Measurements from ENCODE around the gene STRA6.

STRA6 gene

GRCh38 chr15:74208496-74208895 is 5.9 kb upstream of the STRA6 start:
- no peak for DNase-seq (ENCODE audit: low read depth in 3 of 3, low spot score in 1 of 3)

DNA sequence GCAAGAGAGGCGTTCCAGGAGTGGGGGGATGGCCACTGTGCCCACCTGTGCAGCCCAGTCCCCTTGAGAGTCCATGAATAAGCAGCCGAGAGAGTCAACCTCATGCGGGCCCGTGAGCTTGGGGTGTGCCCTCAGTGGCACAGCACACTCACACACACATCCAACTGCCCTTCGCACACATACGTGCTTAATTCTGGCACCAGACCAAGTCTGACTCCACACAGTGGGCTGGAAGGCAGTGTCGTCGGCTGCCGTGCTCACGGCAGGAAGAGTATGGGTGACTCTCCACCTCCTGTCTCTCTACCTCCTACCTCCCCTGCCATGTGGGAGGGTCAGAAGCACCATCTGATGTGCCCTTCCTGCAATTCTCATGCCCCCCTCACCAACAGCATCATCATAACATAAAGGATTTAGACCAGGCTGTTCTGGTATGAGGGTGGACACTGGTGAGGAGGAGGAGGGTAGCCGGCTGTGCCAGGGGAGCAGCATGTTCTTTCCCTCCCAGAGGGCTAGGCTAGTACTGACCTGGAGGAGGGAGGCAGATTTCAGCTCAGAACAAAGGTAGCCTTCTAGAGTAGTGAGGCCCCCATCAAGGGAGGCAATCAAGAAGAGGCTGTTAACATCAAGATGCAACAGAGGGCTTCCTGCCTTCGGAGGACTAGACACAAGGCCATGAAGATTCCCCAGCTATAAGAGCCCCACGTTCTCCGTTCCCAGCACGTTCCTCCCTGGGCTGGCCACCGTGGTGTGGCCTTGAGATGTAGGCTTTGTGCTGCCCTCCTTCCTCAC is 5.3 kb upstream of the STRA6 start:
- no peak for DNase-seq (ENCODE audit: low read depth in 3 of 3, low spot score in 1 of 3)

DNA sequence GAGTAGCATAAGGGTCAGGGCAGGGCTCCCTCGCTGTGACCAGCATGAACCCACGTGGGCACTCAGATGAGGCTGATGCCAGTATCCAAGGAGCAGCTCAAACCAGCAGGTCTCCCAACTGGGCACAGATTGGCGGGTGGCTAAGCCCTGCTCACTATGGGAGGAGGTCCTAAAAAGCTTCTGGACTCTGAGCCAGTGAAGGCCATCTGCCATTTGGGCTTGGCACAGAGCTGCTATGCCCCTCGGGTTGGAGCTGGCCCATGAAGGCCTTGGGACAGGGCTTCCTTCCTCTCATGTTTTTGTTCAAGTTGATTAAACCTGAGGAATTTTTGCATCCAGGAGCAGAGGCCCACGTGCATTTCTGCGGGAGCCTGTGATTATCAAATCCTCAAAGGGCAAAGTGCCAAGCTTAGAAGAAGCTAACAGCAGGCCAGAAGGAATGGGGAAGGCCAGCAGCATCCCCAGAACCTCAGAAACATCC is 4.3 kb upstream of the STRA6 start:
- no peak for DNase-seq (ENCODE audit: low read depth in 3 of 3, low spot score in 1 of 3)

- no peak for DNase-seq (ENCODE audit: low read depth in 3 of 3, low spot score in 1 of 3)
These were observed 3.0 kb upstream of the STRA6 start for GRCh38 chr15:74205582-74205947.

- no peak for DNase-seq (ENCODE audit: low read depth in 3 of 3, low spot score in 1 of 3)
These were observed 1.4 kb upstream of the STRA6 start for GRCh38 chr15:74203914-74204431.

- DNase-seq (ENCODE audit: low read depth in 3 of 3, low spot score in 1 of 3): no peak
These were observed 722 bp downstream of the STRA6 start for GRCh38 chr15:74201710-74202420.

GRCh38 chr15:74200871-74201419 is 1.6 kb downstream of the STRA6 start:
- DNase-seq (ENCODE audit: low read depth in 3 of 3, low spot score in 1 of 3): no peak

DNA sequence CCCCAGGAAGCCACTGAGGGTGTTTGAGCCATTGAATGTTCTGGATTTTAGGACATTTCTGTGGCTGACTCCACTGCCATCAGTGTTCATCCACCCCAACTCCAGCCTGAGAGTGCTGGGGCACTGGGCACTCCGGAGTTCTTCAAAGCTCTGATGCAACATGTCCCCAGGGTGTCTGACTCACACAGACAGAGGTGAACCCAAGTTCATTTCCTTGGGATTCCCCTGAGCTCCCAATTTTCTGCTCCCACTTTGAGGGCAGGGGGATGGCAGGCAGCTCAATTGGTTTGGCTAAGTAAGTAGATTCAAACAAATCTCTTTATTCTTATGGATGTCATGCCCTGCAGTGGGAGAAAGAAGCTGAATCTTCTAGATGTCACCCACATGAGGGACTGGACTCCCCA is 2.2 kb downstream of the STRA6 start:
- no peak for DNase-seq (ENCODE audit: low read depth in 3 of 3, low spot score in 1 of 3)

GRCh38 chr15:74199297-74199652 is 3.3 kb downstream of the STRA6 start:
- DNase-seq (ENCODE audit: low read depth in 3 of 3, low spot score in 1 of 3): no peak

DNA sequence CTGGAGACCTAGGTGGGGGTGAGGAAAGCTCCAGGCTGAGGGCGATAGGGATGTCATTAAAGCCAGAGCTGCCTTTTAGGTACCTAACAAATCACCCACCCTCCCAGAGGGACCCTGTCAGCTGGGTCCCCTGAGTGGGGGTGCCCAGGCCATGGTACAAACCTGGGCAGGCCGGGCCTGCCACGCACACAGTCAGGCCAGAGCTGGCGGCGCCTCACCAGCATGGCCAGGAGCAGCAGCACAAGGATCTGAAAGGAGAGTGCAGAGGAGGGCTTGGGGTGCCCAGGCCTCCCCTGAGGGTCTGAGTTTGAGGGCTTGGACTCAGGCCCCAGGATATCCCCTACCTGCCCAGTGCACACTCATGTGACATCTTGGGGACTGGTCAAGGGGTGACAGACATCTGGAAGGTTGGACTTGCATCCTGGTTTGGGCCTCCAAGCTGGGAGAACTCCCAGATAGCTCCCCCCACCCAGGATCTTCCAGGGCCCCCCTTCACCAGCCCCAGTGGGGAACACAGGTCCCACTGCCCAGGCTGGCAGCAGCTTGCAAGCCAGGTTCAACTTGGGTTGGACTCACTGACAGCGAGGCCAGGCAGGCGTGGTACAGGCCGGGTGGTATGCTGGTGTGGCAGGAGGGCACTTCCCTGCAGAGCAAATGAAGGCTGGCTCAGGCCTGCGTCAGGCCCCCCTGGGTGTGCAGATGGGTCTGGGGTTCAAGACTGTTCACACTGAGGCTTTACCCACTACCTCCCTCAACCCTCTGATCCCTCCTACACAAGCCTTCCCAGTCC is 5.2 kb downstream of the STRA6 start:
- DNase-seq (ENCODE audit: low read depth in 3 of 3, low spot score in 1 of 3): no peak

DNA sequence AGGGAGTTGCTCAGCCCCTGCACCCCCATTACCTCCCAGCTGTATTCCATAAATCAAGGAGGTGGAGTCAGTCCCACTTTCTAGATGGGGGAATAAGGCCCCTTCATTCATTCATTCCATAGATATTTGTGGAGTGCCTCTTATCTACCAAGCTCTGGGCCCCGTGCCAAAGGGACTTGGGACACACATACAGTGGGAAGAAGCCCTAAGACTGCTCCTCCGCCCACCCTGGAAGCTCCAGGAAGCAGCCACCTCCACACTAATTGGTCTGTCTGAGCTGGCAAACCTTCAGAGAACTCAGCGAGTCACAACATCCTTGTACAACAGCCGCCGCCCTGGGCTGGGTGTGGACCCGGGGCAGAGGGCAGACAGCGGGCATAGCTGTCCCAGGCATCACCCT is 6.4 kb downstream of the STRA6 start:
- DNase-seq (ENCODE audit: low read depth in 3 of 3, low spot score in 1 of 3): no peak

DNA sequence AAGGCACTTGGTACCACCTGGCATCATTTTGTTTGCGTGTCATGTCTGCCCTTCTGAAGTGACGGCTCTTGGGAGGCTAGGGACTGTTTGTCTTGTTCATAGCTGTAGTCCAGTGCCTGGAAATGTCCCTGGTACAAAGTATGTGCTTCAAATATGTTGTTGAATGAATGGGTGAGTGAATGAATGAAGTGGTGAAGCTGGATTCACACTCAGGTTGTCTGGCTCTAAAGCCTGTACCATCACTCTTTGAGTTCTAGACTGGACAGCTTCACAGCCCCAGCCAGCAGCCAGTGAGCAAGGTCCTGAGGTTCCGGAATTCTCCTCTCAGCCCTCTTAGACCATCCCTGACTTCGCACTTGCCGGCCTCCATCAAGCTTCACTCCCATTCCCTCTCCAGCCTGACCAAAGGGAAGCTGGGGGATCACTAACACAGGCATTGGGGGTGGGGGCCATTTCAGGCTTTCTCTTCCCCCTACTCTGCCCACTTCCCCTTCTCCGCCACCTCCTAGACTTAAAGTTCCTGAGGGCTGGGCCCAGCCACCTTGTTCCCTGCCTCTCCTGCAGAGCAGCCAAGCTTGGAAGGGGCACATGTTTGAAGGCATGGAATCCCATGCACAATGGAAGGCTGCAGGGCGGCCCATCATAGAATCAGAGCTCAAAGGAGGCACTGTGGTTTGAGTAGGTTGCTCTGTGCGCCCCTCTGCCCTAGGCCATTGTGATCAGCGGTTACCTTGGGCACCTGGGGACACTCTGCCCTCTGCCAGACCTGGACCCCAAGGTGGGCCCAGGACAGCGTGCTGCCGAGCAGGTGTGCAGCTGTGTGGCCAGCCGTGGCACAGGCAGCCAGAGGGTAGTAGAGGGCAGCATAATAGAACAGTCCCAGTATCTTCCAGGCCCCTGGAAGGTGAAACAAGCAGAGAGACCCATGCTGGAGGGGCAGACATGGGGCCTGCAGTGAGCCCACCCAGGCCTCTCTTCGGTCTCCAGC is 7.7 kb downstream of the STRA6 start:
- no peak for DNase-seq (ENCODE audit: low read depth in 3 of 3, low spot score in 1 of 3)

DNA sequence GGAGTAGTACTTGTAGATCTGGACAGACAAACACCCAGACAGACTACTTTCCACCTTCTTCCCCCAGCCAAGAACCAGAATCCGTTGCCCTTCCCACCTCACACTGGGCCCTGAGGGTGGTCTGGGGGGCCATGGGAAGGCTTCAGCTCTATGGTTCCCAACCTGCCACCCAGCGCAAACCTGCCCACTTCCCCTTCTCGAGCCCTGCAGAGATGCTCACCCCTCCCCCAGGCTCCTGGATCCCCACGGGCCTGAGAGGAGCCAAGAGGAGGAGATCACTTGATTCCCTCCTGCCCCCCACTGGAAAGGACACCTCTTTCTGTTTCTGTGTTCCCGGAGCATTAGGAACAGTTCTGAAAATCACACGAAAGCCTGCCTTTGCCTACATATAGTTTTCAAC is 8.7 kb downstream of the STRA6 start:
- no peak for DNase-seq (ENCODE audit: low read depth in 3 of 3, low spot score in 1 of 3)

GRCh38 chr15:74193299-74193718 is 9.3 kb downstream of the STRA6 start:
- no peak for DNase-seq (ENCODE audit: low read depth in 3 of 3, low spot score in 1 of 3)

DNA sequence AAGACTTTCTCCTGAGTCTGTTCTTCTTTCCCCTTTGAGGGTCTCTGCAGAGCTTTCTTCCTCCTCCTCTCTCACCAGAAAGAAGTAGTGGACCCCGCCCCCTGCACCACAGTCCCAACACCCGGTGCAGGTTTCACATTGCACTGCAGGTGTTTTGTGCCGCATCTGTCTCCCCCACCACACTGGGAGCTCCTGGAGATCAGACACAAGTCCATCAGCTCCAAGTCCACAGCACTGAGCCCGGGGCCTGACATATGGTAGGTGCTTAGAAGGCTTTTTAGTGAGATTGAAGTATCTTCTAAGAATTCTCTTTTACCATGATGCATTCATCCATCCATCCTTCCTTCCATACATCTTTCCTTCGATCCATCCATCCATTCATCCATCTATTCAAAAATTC is 9.8 kb downstream of the STRA6 start:
- no peak for DNase-seq (ENCODE audit: low read depth in 3 of 3, low spot score in 1 of 3)

GRCh38 chr15:74191798-74192197 is 10.8 kb downstream of the STRA6 start:
- no peak for DNase-seq (ENCODE audit: low read depth in 3 of 3, low spot score in 1 of 3)

- DNase-seq (ENCODE audit: low read depth in 3 of 3, low spot score in 1 of 3): no peak
These were observed 14.4 kb downstream of the STRA6 start for GRCh38 chr15:74188216-74188615.

DNA sequence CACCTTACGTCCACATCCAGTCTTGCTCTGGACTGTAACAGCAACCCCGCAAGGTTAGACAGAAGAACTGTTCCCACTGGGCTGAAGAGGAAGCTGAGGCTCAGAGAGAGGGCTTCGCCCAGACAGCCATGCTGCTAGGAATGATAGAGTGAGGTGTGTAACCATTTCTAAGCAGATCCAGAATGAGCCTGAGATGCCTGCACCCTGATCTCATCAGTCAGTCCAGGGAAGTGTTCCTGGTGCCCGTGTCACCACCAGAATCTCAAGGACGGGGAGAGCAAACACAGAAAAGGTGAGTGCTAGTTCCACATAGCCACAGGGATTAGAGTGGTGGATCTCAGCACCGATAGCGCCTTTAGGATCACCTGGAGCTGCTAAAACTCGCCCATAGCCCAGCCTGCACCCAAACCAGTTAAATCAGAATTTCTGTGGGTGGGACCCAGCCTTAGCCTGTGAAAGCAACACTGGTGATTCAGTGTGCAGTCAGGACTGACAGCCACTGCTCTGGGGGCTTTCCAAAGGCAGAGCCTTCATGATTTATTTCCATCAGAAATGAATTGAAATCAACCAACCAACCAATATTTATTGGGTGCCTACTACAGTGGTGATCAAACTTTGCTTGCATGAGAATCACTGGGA is 16.8 kb downstream of the STRA6 start:
- no peak for DNase-seq (ENCODE audit: low read depth in 3 of 3, low spot score in 1 of 3)

GRCh38 chr15:74184582-74185091 is 17.9 kb downstream of the STRA6 start:
- no peak for DNase-seq (ENCODE audit: low read depth in 3 of 3, low spot score in 1 of 3)
